Globus pallidus (tissue), 1 donor: ENCODE data around the gene SHF.

ENCODE experiments used
- DNase-seq: peaks from one replicate; pipeline ENCODE4 v3.0.0-alpha.2; 2015; ENCODE audit warnings: low spot score

Gene SHF

GRCh38 chr15:45199136-45199810 lies 11.5 kb upstream of the SHF start:
- peak; percentile 64 for DNase-seq

- peak; percentile 98 for DNase-seq
These were observed 10.8 kb upstream of the SHF start for GRCh38 chr15:45198337-45199135.

GRCh38 chr15:45197512-45197911 lies 9.7 kb upstream of the SHF start:
- DNase-seq = no peak

- no peak for DNase-seq
These were observed 230 bp downstream of the SHF start for GRCh38 chr15:45187578-45187893.

- no peak for DNase-seq
These were observed 792 bp downstream of the SHF start for GRCh38 chr15:45186771-45187577.

- DNase-seq = no peak
These were observed 1.6 kb downstream of the SHF start for GRCh38 chr15:45185903-45186770.

GRCh38 chr15:45185069-45185779 lies 2.5 kb downstream of the SHF start:
- DNase-seq = no peak

GRCh38 chr15:45184562-45185041 lies 3.2 kb downstream of the SHF start:
- no peak for DNase-seq

GRCh38 chr15:45183511-45183910 lies 4.3 kb downstream of the SHF start:
- DNase-seq = no peak

GRCh38 chr15:45182996-45183395 lies 4.8 kb downstream of the SHF start:
- no peak for DNase-seq

GRCh38 chr15:45181491-45182285 lies 6.1 kb downstream of the SHF start:
- DNase-seq = no peak

- no peak for DNase-seq
These were observed 6.9 kb downstream of the SHF start for GRCh38 chr15:45180648-45181436.

GRCh38 chr15:45180201-45180600 lies 7.6 kb downstream of the SHF start:
- DNase-seq = no peak

- DNase-seq = no peak
These were observed 8.4 kb downstream of the SHF start for GRCh38 chr15:45179221-45179985.

- no peak for DNase-seq
These were observed 10.5 kb downstream of the SHF start for GRCh38 chr15:45177285-45177684.

GRCh38 chr15:45174577-45174976 lies 13.2 kb downstream of the SHF start:
- DNase-seq = no peak

GRCh38 chr15:45174069-45174468 lies 13.7 kb downstream of the SHF start:
- no peak for DNase-seq

- DNase-seq = no peak
These were observed 15.9 kb downstream of the SHF start for GRCh38 chr15:45171912-45172311.
